ENCODE measurements around the gene CCR3. TPM values are rescaled to one million over a fixed set of nuclear protein-coding genes. Genes with fewer than 3 reads are reported as not detected.

Gene CCR3
- polyA plus RNA-seq, 1 donor (not counting 4 experiments of a cell fraction or from before 2014, with no cell fraction given): 0.16 TPM

GRCh38 chr3:46304739-46305138, 62.5 kb downstream of the CCR3 start:
- H3K4me1 ChIP-seq (ENCODE audit: control insufficient read depth, extremely low read depth, insufficient read depth, low read length): peaks cover 4% of the 10 kb centered on the region
- no peak overlapping the region for H2AFZ ChIP-seq (ENCODE audit: control insufficient read depth, low read length)
- no peaks in the 10 kb centered on the region for H3K79me2 ChIP-seq (ENCODE audit: control insufficient read depth, insufficient read depth, low read length)
- H3K9me3 ChIP-seq (ENCODE audit: control insufficient read depth, low read depth, low read length): no peaks in the 10 kb centered on the region
- DNase-seq (ENCODE audit: low read depth, low spot score): no peak
- H3K36me3 ChIP-seq (ENCODE audit: control insufficient read depth in 2 of 2, extremely low read depth in 1 of 2, insufficient read depth in 2 of 2, low read length in 2 of 2): no peaks in the 10 kb centered on the region
- no peaks in the 10 kb centered on the region for H4K20me1 ChIP-seq (ENCODE audit: control insufficient read depth, extremely low read depth, insufficient read depth, low read length)
- TF ChIP-seq CTCF (optimal IDR thresholded peaks at IDR 0.05 in 1 of 3, IDR thresholded peaks at IDR 0.05 in 1 of 3, conservative IDR thresholded peaks at IDR 0.05 in 1 of 3; ENCODE audit: extremely low read depth in 1 of 3, insufficient read depth in 2 of 3, low read length in 3 of 3) (no peak), EZH2 (IDR thresholded peaks at IDR 0.05; ENCODE audit: low read length) (no peak)
- no peak overlapping the region for H3K27ac ChIP-seq (ENCODE audit: control insufficient read depth, insufficient read depth, low read length)
- FAIRE-seq: no peak
- H3K9me1 ChIP-seq (ENCODE audit: control insufficient read depth, extremely low read depth, insufficient read depth, low read length): no peaks in the 10 kb centered on the region
- H3K4me3 ChIP-seq (ENCODE audit: control insufficient read depth in 2 of 3, extremely low read depth in 1 of 3, insufficient read depth in 2 of 3, low read depth in 1 of 3, low read length in 3 of 3): no peak overlapping the region
- H3K4me2 ChIP-seq (ENCODE audit: control insufficient read depth, extremely low read depth, insufficient read depth, low read depth, low read length): no peak overlapping the region
- dilution Hi-C loops (cut with MboI; ENCODE audit: extremely low pct_ligation_motif_present, low sequenced_read_pairs): no loop called here
- H3K27me3 ChIP-seq (ENCODE audit: control insufficient read depth, extremely low read depth, insufficient read depth, low read length): no peaks in the 10 kb centered on the region
- no peak overlapping the region for H3K9ac ChIP-seq (ENCODE audit: control insufficient read depth, extremely low read depth, insufficient read depth, low read length)

DNA sequence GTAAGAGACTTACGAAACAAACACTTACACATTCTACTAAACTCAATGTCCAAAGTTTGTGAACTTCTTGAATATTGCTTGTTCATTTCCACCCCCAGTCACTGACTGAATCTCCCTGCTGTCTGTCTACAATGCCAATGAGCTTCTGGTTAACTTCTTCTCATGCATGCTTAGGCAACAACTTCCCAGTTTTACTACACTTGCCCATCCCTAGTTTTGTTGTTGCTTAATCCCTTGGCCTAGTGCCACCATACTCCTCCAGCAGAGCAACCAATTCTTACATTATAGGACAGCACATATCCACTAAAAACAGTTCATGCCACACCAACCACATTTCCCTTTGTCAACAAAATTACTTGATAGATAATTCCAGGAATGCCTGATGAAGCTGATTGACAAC, 70.7 kb downstream of the CCR3 start:
- no peak overlapping the region for H3K4me3 ChIP-seq (ENCODE audit: control insufficient read depth in 2 of 3, extremely low read depth in 1 of 3, insufficient read depth in 2 of 3, low read depth in 1 of 3, low read length in 3 of 3)
- dilution Hi-C loops (cut with MboI; ENCODE audit: extremely low pct_ligation_motif_present, low sequenced_read_pairs): no loop called here
- H3K9me3 ChIP-seq (ENCODE audit: control insufficient read depth, low read depth, low read length): no peaks in the 10 kb centered on the region
- no peaks in the 10 kb centered on the region for H3K36me3 ChIP-seq (ENCODE audit: control insufficient read depth in 2 of 2, extremely low read depth in 1 of 2, insufficient read depth in 2 of 2, low read length in 2 of 2)
- FAIRE-seq (peak; percentile 90), DNase-seq (ENCODE audit: low read depth, low spot score) (peak; percentile 45)
- no peak overlapping the region for H3K9ac ChIP-seq (ENCODE audit: control insufficient read depth, extremely low read depth, insufficient read depth, low read length)
- H3K27me3 ChIP-seq (ENCODE audit: control insufficient read depth, extremely low read depth, insufficient read depth, low read length): no peaks in the 10 kb centered on the region
- no peak for TF ChIP-seq CTCF (optimal IDR thresholded peaks at IDR 0.05 in 1 of 3, IDR thresholded peaks at IDR 0.05 in 1 of 3, conservative IDR thresholded peaks at IDR 0.05 in 1 of 3; ENCODE audit: extremely low read depth in 1 of 3, insufficient read depth in 2 of 3, low read length in 3 of 3)
- no peak for TF ChIP-seq EZH2 (IDR thresholded peaks at IDR 0.05; ENCODE audit: low read length)
- H2AFZ ChIP-seq (ENCODE audit: control insufficient read depth, low read length): no peak overlapping the region
- H3K9me1 ChIP-seq (ENCODE audit: control insufficient read depth, extremely low read depth, insufficient read depth, low read length): no peaks in the 10 kb centered on the region
- H4K20me1 ChIP-seq (ENCODE audit: control insufficient read depth, extremely low read depth, insufficient read depth, low read length): no peaks in the 10 kb centered on the region
- H3K79me2 ChIP-seq (ENCODE audit: control insufficient read depth, insufficient read depth, low read length): no peaks in the 10 kb centered on the region
- no peak overlapping the region for H3K4me2 ChIP-seq (ENCODE audit: control insufficient read depth, extremely low read depth, insufficient read depth, low read depth, low read length)
- H3K27ac ChIP-seq (ENCODE audit: control insufficient read depth, insufficient read depth, low read length): no peak overlapping the region
- peaks cover 8% of the 10 kb centered on the region for H3K4me1 ChIP-seq (ENCODE audit: control insufficient read depth, extremely low read depth, insufficient read depth, low read length)
